ENCODE data around the gene FEZ2. TPM values are rescaled to one million over a fixed set of nuclear protein-coding genes. Genes with fewer than 3 reads are reported as not detected.
A peak's percentile ranks its signal among the peaks of the same experiment; 100 is the strongest.

The FEZ2 gene
- total and polyA plus RNA-seq, 7 donors: 61.5 to 291 (median 179) TPM

GRCh38 chr2:36573165-36573564 lies 24.8 kb downstream of the FEZ2 start:
- no peak for DNase-seq
- peaks cover 46% of the 10 kb centered on the region for H3K4me1 ChIP-seq
- no peaks in the 10 kb centered on the region for H3K27me3 ChIP-seq (ENCODE audit: insufficient read depth in 3 of 3, low read length in 2 of 3)
- ATAC-seq: peak in 2 of 4 donors; percentile 64 to 68
- no peak overlapping the region for H3K4me3 ChIP-seq
- H3K36me3 ChIP-seq (ENCODE audit: insufficient read depth in 1 of 2, low read depth in 1 of 2): peaks cover 5 to 46% of the 10 kb centered on the region in 2 donors
- no peak for TF ChIP-seq CTCF (IDR thresholded peaks at IDR 0.05)
- H3K27ac ChIP-seq: peak overlapping the region; percentile 53
- H3K9me3 ChIP-seq: no peaks in the 10 kb centered on the region
- 88 to 97% (median 91%) methylated on average over 1 of the region's 1 CpG for WGBS, 3 donors
- intact Hi-C loops (cut with DNase I): loop anchor here in 1 of 2 donors (5.0 kb wide), 1 partner anchor 89 kb away; no protein-coding TSS in a partner anchor

- no peak for TF ChIP-seq CTCF (IDR thresholded peaks at IDR 0.05)
Measured at GRCh38 chr2:36572719-36573059, 25.3 kb downstream of the FEZ2 start.

GRCh38 chr2:36572054-36572718 lies 25.8 kb downstream of the FEZ2 start:
- WGBS, 3 donors: 57 to 80% (median 59%) methylated on average over 3 of the region's 3 CpGs
- H3K36me3 ChIP-seq (ENCODE audit: insufficient read depth in 1 of 2, low read depth in 1 of 2): peaks cover 5 to 38% of the 10 kb centered on the region in 2 donors
- no peaks in the 10 kb centered on the region for H3K27me3 ChIP-seq (ENCODE audit: insufficient read depth in 3 of 3, low read length in 2 of 3)
- no peak for TF ChIP-seq CTCF (IDR thresholded peaks at IDR 0.05)
- DNase-seq (no peak), ATAC-seq (peak in 3 of 4 donors; percentile 52 to 58 (median 56))
- H3K27ac ChIP-seq: peak overlapping the region; percentile 53
- intact Hi-C loops (cut with DNase I): loop anchor here in 1 of 2 donors (5.0 kb wide), 1 partner anchor 90 kb away; no protein-coding TSS in a partner anchor
- H3K4me3 ChIP-seq: no peak overlapping the region
- H3K4me1 ChIP-seq: peaks cover 44% of the 10 kb centered on the region
- no peaks in the 10 kb centered on the region for H3K9me3 ChIP-seq

More at GRCh38 chr2:36572719-36573059, 25.3 kb downstream of the FEZ2 start:
- peak overlapping the region; percentile 53 for H3K27ac ChIP-seq
- no peak overlapping the region for H3K4me3 ChIP-seq
- H3K27me3 ChIP-seq (ENCODE audit: insufficient read depth in 3 of 3, low read length in 2 of 3): no peaks in the 10 kb centered on the region
- DNase-seq (no peak), ATAC-seq (no peak)
- intact Hi-C loops (cut with DNase I): loop anchor here in 1 of 2 donors (5.0 kb wide), 1 partner anchor 90 kb away; no protein-coding TSS in a partner anchor
- peaks cover 5 to 43% of the 10 kb centered on the region in 2 donors for H3K36me3 ChIP-seq (ENCODE audit: insufficient read depth in 1 of 2, low read depth in 1 of 2)
- H3K9me3 ChIP-seq: no peaks in the 10 kb centered on the region
- WGBS, 3 donors: 52 to 67% (median 60%) methylated on average over 4 of the region's 4 CpGs
- peaks cover 46% of the 10 kb centered on the region for H3K4me1 ChIP-seq

GRCh38 chr2:36570416-36570815 lies 27.6 kb downstream of the FEZ2 start:
- ATAC-seq (no peak), DNase-seq (no peak)
- H3K4me1 ChIP-seq: peaks cover 44% of the 10 kb centered on the region
- peaks cover 5 to 37% of the 10 kb centered on the region in 2 donors for H3K36me3 ChIP-seq (ENCODE audit: insufficient read depth in 1 of 2, low read depth in 1 of 2)
- 82 to 87% (median 82%) methylated on average over 1 of the region's 1 CpG for WGBS, 3 donors
- peak overlapping the region; percentile 72 for H3K27ac ChIP-seq
- TF ChIP-seq CTCF (IDR thresholded peaks at IDR 0.05): no peak
- H3K27me3 ChIP-seq (ENCODE audit: insufficient read depth in 3 of 3, low read length in 2 of 3): no peaks in the 10 kb centered on the region
- H3K9me3 ChIP-seq: no peaks in the 10 kb centered on the region
- no peak overlapping the region for H3K4me3 ChIP-seq
- intact Hi-C loops (cut with DNase I): loop anchor here in 1 of 2 donors (5.0 kb wide), 1 partner anchor 92 kb away; no protein-coding TSS in a partner anchor
